ENCODE results near the gene KCTD1.

The KCTD1 gene

DNA sequence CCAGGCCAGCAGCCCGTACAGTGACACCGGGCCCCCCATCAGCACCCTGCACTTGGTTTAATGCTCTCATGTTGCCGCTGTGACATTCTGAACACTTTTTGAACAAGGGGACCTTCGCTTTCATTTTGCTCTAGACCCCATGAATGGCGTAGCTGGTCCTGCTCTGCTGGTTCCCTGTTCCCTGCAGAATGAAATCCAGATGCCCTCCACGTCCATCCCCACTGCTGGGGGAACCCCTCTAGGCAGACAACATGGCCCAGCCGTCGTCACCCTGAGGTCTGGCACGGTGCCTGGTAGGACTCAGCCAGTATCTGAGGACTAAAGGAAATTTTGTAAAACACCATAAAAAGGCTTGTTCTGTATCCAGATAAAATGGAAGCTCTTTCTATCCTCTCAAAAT is 128.6 kb downstream of the KCTD1 start:
- no peak for DNase-seq

- DNase-seq: no peak
Observed at GRCh38 chr18:26418225-26418624, 130.1 kb downstream of the KCTD1 start.

GRCh38 chr18:26417190-26417589 is 131.2 kb downstream of the KCTD1 start:
- no peak for DNase-seq

DNA sequence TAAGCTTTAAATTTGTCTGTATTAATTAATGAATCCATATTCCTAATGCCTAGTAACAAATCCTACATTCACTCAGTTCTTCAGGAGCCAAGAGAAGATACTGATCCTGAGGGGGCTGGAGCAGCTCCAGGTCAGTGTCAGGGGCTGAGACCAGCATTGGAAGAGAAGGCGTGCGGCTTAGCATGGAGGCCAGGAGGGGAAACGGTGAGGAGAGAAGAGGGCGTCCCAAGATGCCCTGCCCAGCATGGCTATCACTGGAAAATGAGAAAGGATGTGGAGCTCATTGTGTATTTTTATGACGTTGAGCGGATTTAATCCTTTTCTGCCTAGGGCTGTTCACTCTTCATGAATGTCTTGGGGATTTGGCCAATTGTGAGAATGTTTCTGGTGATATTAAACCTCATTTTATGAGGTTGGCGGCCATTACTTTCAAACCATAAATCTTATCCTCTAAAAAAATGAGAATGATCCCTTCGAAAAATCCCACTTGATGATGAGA is 131.7 kb downstream of the KCTD1 start:
- DNase-seq: no peak

GRCh38 chr18:26415631-26416030 is 132.7 kb downstream of the KCTD1 start:
- no peak for DNase-seq

GRCh38 chr18:26414901-26415440 is 133.4 kb downstream of the KCTD1 start:
- DNase-seq: no peak

- no peak for DNase-seq
Observed at GRCh38 chr18:26409091-26409490, 139.3 kb downstream of the KCTD1 start.

GRCh38 chr18:26407736-26408601 is 140.4 kb downstream of the KCTD1 start:
- DNase-seq: no peak

DNA sequence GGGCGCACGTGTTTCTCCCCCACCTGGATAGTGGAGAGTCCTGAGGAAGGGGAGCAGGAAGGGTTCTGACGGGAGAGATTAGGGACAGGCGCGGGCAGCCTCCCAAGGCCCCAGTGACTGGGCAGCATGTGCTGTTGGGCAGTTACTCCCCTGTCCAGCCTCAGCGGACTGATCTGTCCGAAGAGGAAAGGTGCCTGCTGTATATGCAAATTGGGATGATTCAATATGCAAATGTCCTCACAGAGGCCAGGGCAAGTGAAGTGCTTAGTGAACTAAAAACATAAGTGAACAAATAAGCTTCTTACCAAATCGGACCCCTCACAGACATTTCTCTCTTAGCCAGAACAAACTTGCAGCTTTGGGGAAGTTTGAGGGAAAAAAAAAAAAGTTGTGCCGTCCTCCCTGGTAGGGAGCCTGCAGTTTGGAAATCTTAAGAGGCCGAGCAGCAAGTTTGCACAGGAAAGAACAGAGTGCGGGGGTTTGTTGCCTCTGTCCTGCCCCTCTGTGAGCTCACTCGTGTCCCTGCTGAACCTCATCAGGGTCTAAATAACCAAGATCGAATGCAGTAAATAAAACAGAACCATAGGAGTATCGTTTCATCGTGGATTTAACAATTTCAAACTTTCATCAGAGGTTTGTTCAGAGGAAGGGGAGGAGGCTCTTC is 141.4 kb downstream of the KCTD1 start:
- DNase-seq: peak; percentile 4

GRCh38 chr18:26406324-26406723 is 142.0 kb downstream of the KCTD1 start:
- DNase-seq: no peak

DNA sequence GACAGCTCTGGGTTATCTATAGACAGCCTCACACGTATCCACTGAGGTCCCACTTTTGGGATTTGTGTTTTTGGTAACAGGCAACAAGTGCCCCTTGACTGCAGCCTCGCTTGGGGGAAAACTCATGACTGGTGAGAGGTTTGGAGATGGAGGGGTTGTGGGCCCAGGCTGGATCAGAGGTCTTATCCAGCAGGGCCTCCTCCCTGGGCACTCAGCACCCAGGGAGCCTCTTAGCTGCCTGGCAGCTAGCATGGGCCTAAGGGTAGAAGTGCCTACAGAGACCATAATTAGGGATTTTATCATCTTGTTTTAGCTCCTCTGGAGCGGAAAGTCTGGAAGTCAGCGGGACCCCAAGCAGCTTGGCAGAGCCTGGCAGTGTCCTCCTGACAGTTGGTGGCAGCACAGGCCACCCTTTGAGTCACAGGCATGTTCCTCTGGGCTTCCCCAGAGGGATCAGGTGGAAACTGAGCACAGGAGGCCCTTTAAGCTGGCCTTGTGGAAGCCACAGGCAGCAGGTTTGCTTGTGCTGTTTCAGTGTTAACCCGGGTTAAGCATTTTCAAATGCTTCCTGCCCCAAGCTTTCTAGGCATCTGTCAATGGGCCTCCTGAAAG is 143.1 kb downstream of the KCTD1 start:
- peak; percentile 27 for DNase-seq
